ENCODE results near the gene FADS1.

- TF ChIP-seq CTCF (conservative IDR thresholded peaks at IDR 0.05 in 1 of 2, IDR thresholded peaks at IDR 0.05 in 1 of 2; ENCODE audit: low read depth in 1 of 2, low read length in 2 of 2) (no peak), EZH2 (IDR thresholded peaks at IDR 0.05; ENCODE audit: low read length, missing control alignments) (no peak)
Observed at GRCh38 chr11:61855939-61856680, 39.3 kb upstream of the FADS1 start.
